HG03575 (cell line): ENCODE results near the gene PRSS57.
"Not testable (repeated sequence)": the region's sequence is repeated elsewhere in the genome, so short reads cannot be mapped to it uniquely, and the experiment has no call there.

Source experiments
- ATAC-seq: cut with Tn5 transposase; IDR thresholded peaks from one replicate; pipeline ENCODE4 v1.9.1; 2021; ENCODE audit not compliant: unreplicated experiment, insufficient number of reproducible peaks, low FRiP score; ENCODE audit errors: extremely low read depth

The PRSS57 gene

DNA sequence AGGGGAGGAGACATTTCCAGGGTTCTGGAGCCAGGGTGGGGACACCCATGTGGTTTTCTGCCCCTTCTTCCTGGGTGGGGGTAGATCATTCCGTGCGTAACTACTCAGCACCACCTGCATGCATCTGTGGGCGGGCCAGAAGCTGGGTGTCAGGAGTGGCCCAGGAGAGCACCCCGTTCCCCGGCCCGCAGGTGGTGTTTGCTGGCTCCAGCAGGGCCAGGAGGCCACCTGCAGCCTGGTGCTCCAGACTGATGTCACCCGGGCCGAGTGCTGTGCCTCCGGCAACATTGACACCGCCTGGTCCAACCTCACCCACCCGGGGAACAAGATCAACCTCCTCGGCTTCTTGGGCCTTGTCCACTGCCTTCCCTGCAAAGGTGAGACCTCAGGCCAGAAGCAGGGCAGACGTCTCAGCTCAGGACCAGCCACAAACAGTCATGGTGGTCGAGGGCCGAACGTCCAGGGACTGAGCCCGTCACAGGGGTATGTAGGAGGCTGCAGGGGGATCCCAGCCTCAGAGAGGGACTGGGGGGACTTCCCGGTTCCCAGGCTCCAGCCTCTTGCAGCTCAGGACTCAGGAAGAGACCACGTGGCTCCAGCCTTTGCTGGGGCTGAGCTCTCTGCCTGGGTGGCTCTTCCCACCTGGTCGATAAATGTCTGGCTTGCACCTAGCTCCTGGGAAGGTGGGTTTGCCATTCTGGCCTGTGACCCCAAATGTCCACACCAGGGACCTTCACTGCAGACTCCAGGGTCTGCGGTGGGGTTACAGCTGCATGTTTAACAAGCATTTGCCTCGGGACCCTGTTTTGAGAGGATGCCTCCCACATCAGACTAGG, 17.4 kb downstream of the PRSS57 start:
- no peak for ATAC-seq

DNA sequence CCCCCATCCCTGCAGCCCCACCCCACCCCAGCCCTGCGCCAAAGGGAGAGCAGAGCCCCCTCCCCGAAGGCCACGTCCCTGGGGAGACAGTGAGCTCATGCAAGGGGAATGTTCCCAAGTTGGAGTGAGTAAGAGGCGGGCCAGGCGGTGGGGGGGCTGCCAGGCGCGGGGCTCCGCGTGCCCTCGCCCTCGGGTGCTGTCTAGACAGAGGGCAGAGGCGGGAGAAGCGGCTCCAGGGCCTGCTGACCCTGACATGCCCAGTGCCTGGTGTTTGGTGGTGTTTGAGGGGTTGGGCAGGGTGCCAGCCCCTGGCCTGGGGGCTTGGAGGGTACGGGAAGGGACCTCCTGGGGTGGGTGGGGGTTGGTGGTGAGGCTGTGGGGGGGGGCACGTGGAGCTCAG, 18.1 kb downstream of the PRSS57 start:
- no peak for ATAC-seq

DNA sequence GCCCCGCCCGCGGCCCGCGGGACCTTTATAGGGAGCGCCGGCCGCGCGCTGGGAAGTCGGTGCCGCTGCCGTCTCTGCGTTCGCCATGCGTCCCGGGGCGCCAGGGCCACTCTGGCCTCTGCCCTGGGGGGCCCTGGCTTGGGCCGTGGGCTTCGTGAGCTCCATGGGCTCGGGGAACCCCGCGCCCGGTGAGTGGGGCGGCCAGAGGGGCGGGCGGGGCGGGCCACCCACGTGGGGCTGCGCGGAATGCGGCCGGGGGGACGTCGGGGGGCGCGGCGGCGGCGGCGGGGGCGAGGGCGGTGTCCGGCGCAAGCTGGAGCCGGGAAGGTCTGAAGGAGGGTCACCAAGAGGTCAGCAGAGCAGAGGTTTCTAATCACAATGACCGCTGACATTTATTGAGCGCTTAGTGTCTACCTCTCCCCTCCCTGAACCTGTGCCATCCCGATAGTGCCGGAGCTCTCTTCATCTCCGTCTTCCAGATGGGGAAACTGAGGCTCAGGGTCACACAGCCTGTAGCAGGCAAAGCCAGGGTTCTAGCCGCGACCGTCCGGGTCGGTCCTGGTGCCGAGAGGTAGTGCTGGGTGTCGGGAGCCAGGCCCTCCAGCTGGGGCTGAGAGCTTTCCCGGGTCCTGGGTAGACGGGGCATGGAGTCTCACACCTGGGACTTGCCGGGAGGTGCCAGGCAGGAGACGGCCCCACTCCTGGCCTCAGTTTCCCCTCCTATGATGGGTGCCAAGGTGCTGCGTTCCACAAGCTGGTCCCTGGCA, 18.7 kb downstream of the PRSS57 start, which contains the start of gene FSTL3:
FSTL3 (plus strand) TSS at position 54 of the 767 bp plus-strand sequence; CDS start at position 86, 32 bp downstream.
- no peak for ATAC-seq

GRCh38 chr19:676007-676338, 19.3 kb downstream of the PRSS57 start:
- no peak for ATAC-seq

DNA sequence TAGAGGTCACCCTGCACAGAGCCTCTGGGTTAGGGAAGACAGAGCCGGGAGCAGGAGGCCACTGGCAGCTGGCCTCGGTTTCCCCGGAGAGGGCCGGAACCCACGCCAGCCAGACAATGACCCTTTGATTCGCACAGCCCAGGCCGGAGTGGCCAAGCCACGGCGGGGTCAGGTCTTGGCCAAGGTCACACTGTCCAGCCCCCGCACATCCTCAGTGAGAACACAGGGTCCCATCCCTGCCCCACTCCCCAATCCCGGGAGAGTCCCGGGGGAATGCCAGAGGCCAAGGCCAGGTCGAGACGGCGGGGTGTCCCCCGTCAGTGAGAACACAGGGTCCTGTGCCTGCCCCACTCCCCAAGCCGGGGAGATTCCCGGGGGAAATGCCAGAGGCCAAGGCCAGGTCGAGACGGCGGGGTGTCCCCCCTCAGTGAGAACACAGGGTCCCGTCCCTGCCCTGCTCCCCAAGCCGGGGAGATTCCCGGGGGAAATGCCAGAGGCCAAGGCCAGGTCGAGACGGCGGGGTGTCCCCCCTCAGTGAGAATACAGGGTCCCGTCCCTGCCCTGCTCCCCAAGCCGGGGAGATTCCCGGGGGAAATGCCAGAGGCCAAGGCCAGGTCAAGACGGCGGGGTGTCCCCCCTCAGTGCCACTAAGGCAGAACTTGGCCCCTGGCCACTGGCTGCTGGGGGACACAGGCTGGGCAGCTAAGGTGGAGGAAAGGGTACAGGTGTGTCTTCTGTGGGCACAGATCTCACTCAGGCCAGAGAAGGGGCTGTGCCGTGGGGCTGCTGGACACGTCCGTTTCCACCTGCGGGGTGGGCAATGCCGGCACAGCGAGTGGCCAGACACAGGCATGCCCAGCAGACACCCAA, 20.7 kb downstream of the PRSS57 start:
- ATAC-seq = no peak

- ATAC-seq = no peak
Measured at GRCh38 chr19:670609-671075, 24.6 kb downstream of the PRSS57 start.

GRCh38 chr19:668675-669434, 26.4 kb downstream of the PRSS57 start:
- ATAC-seq = not testable (repeated sequence)

- ATAC-seq = not testable (repeated sequence)
Measured at GRCh38 chr19:666985-667573, 28.2 kb downstream of the PRSS57 start.

DNA sequence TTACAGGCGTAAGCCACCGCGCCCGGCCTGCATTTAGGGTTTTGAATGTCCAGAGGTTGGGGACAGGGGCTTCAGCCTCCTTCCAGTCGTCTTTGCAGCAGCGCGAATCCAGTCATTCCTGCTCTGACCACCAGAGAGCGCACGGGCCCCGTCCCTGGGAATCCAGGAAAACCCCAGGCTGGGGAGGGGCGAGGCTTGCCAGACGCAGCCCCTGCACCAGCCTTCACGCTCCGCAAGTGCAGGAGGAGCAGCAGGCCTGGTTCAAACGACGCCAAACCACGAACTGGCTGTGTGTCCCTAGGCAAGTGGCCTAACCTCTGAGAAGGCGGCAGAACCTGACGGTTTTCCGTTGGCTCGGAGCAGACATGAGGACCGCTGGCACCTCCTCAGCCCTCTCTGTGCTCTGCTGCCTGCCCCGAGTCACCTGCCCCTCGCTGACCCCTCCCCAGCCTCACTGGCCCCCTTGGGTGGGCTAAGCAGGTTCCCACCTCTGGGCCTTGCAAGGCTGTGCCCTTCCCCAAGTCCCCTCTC, 30.3 kb downstream of the PRSS57 start:
- no peak for ATAC-seq

GRCh38 chr19:663682-664117, 31.6 kb downstream of the PRSS57 start:
- no peak for ATAC-seq

- ATAC-seq = no peak
Measured at GRCh38 chr19:662962-663681, 32.1 kb downstream of the PRSS57 start, which contains the start of gene RNF126. Gene RNF126 (minus strand): TSS chr19:663214. CDS start chr19:663121, 93 bp downstream.

GRCh38 chr19:662207-662961, 32.9 kb downstream of the PRSS57 start:
- no peak for ATAC-seq

DNA sequence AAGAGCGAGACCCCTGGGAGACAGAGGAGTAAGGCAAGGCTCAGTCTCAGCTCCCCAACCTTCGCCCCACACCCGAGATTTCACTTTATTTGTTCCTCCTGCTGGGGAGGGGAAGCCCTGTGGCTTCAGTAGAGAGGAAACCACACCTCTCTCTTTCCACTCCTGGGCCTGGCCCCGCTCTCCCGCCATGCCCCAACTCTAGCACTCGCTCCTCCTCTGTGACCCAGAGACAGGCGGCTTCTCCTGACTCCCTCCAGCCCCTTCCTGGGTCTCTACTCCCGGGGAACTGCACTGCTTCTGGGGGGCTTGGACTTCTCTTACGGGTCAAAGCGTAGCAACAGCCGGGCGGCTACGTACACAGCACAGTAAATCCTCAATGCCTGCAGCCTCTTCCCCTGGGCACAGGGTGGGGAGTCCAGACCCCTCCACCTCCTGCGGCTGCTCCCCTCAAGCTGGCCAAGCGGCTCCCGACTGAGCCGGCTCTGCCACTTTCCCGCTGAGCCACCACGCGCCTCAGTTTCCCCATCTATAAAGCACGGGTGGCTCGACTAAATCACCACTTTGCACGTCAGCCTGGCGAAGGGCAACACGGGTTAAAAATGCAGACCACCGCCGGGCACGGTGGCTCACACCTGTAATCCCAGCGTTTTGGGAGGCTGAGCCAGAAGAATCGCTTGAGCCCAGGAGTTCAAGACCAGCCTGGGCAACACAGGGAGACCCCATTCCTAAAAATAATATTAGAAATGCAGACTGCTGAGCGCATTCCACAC, 33.6 kb downstream of the PRSS57 start:
- ATAC-seq = no peak

- no peak for ATAC-seq
Measured at GRCh38 chr19:660793-661426, 34.3 kb downstream of the PRSS57 start.
